ENCODE results near the gene KRT79. TPM values are rescaled to one million over a fixed set of nuclear protein-coding genes. Genes with fewer than 3 reads are reported as not detected.
A peak's percentile ranks its signal among the peaks of the same experiment; 100 is the strongest.

KRT79 gene
- total RNA-seq, 1 donor = not detected

DNA sequence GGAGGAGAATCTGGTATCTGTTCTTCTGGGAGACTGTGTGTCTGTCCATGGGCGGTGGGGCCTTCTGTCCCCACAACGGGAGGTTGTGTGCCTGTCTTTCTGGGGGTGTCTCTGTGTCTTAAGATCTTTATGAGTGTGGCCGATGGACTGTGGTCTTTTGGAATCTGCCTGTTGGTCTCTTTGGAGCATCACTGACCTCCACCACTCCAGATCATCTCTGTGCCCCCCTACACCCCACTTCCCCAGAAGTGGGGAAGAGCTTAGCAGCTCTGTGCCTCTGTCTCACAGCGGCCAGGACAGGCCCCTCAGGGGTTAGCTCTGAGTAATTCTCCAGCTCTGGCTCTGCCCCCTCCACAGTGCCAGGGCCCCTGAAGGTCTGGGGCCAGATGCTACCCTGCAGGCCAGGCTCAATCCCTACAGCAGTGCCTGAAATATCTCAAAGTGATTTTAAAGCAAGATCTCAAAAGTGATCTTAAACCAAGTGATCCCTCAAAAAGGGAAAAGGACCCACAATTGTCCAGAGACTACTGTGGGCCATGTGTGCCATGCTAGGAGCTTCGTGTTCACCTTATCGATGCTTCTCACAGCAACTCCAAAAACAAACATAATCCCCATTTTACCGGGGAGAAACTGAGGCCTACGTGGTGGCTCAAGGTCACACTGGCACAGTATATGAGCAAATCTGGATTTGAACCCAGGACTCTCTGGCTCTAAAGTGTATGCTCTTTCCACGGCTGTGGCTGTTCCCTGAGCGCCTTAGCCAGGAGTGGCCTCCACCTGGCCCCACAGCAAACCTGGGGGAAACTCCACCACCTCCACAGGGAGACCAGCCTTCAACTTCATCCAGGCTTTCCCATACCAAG, 40.7 kb upstream of the KRT79 start:
- peak overlapping the region; percentile 38 for H3K4me3 ChIP-seq (ENCODE audit: low read depth, low read length)
- TF ChIP-seq, protein P1, sequence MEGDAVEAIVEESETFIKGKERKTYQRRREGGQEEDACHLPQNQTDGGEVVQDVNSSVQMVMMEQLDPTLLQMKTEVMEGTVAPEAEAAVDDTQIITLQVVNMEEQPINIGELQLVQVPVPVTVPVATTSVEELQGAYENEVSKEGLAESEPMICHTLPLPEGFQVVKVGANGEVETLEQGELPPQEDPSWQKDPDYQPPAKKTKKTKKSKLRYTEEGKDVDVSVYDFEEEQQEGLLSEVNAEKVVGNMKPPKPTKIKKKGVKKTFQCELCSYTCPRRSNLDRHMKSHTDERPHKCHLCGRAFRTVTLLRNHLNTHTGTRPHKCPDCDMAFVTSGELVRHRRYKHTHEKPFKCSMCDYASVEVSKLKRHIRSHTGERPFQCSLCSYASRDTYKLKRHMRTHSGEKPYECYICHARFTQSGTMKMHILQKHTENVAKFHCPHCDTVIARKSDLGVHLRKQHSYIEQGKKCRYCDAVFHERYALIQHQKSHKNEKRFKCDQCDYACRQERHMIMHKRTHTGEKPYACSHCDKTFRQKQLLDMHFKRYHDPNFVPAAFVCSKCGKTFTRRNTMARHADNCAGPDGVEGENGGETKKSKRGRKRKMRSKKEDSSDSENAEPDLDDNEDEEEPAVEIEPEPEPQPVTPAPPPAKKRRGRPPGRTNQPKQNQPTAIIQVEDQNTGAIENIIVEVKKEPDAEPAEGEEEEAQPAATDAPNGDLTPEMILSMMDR (IDR thresholded peaks at IDR 0.05; ENCODE audit: insufficient read depth, low read depth, low read length) = no peak
- DNase-seq (ENCODE audit: low read depth) = no peak

DNA sequence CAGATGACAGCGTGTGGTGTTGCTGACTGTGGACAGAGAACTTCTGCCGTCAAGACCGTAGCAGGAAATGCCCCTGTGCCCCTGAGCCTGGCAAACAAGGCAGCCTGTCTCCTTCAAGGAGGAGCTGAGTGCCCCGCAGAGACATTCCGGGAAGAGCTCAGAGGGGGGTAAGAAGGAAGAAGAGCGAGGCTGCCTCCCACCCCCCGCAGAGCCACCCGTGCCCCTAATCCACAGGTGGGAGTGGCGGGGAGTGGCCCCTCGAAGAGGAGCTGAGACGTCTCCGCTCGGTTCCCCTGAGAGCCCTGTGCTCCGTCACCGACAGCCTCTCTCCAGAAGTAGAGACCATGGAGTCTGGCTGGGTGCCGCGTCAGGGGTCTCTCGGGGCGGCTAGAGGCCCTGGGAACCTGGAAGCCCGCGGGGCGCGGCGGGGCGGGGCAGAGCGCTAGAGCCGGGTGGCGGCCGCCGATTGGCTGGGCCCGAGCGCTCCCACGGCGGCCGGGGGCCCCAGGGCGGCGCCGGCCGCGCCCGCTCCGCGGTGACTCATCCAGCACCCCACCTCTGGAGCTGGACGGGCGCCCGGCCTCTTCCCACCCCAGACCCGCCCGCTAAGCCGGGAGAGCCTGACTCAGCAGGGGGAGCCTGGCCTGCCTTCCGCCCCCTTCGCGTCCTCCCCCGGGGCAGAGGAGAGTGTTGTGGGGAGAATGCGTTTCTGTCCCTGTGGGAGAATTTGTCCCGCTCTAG, 39.9 kb upstream of the KRT79 start:
- DNase-seq (ENCODE audit: low read depth) = peak; percentile 96
- peak overlapping the region; percentile 59 for H3K4me3 ChIP-seq (ENCODE audit: low read depth, low read length)
- TF ChIP-seq, protein P1 (IDR thresholded peaks at IDR 0.05; ENCODE audit: insufficient read depth, low read depth, low read length) = no peak

GRCh38 chr12:52873513-52873831, 39.4 kb upstream of the KRT79 start:
- H3K4me3 ChIP-seq (ENCODE audit: low read depth, low read length) = peak overlapping the region; percentile 59
- no peak for DNase-seq (ENCODE audit: low read depth)
- TF ChIP-seq, protein P1 (IDR thresholded peaks at IDR 0.05; ENCODE audit: insufficient read depth, low read depth, low read length) = no peak

DNA sequence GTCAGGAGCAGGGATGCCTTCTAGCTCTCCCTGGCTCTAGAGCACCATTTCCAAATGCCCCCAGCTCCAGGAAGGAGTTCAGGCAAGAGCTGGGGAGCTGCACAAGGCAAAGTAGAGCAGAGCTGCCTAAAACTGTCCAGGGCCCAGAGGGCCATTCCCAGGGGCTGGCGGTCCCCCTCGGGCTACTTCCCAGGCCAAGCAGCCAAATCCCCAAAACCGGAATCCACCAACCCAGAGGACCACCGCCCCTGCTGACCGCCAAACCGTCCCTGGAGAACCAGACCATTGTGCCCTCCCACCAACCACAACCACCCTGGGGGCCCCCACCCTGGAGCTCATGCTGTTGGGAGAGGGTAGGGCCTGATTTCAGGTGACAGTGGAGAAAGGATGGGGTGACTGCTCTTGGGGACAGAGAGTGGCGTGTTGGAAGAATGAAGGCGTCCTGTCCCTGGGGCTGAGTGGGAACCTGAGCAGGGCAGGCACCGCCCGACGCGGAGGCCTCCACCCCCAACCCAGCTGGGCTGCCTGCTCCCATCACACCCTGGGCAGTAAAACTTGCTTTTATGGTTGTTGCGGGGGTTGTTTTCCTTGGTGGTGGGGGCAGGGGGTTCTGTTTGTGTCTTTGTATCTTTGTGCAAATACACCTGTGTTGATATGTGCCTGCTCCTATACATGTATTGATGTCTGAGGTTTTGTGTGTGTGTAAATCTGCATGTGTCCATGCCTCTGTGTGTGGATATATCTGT, 38.7 kb upstream of the KRT79 start:
- no peak overlapping the region for H3K4me3 ChIP-seq (ENCODE audit: low read depth, low read length)
- no peak for DNase-seq (ENCODE audit: low read depth)
- TF ChIP-seq, protein P1 (IDR thresholded peaks at IDR 0.05; ENCODE audit: insufficient read depth, low read depth, low read length) = no peak

DNA sequence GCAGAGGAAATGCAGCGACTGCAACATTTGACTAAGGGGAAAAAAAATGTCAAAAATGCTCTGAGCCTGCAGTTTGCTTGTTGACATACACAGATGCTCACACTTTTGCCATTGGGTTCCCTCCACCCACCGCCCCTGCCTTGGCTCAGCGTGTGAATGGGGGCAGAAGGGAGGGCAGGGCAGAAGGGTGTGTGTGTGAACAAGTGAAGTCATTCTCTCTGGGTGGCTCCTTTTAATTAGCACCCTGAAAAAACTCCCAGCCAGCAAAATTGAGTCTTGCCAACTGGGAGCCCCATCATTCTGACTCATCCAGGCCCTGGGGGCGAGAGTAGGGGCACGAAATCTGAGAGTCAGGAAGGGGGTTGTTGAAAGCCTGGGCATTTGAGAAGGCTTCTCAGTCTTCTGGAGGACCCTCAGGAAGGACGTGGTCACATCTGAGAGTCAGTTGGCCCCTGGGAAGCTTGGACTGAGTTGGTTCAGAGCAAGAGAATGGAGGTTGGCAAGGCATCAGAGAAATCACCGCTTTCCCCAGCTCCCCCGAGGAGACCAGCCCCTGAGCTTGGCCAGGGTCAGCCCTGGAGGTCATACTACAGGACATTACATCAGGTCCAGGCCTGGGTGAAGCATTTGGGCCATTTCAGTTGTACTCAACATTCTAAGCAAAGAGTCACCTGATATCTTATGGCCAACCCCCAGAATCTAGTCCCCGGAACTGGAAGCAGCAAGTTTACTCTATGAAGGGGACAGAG, 37.4 kb upstream of the KRT79 start:
- DNase-seq (ENCODE audit: low read depth) = peak; percentile 92
- TF ChIP-seq, protein P1 (IDR thresholded peaks at IDR 0.05; ENCODE audit: insufficient read depth, low read depth, low read length) = no peak
- no peak overlapping the region for H3K4me3 ChIP-seq (ENCODE audit: low read depth, low read length)

All from fibroblast of villous mesenchyme (primary cell).